Vagina (tissue), 2 donors: ENCODE data around the gene KLHDC8A. TPM values are rescaled to one million over a fixed set of nuclear protein-coding genes. Genes with fewer than 3 reads are reported as not detected.
A peak's percentile ranks its signal among the peaks of the same experiment; 100 is the strongest.

ENCODE experiments used
- DNase-seq, 2 donors: peaks; one replicate each; pipeline ENCODE4 v3.0.0-alpha.2; 2017; ENCODE audit errors: extremely low spot score in 2 of 2
- H3K27ac ChIP-seq: fragments of 200-600 bp; sonication (generic); one replicate; pipeline ENCODE4 v1.5.1; 2019
- H3K27me3 ChIP-seq: fragments of 200-600 bp; sonication (generic); one replicate; pipeline ENCODE4 v1.5.1; 2019
- H3K36me3 ChIP-seq, 2 donors: fragments of 200-600 bp; sonication (generic); one replicate each; pipeline ENCODE4 v1.5.1; 2017 to 2019
- H3K4me1 ChIP-seq: fragments of 200-600 bp; sonication (generic); one replicate; pipeline ENCODE4 v1.5.1; 2019
- H3K4me3 ChIP-seq, 2 donors: fragments of 200-600 bp; sonication (generic); 1 replicate in 1 of 2; 2 replicates in 1 of 2; pipeline ENCODE4 v1.5.1; 2016 to 2019
- H3K9me3 ChIP-seq: fragments of 200-600 bp; sonication (generic); one replicate; pipeline ENCODE4 v1.5.1; 2019
- POLR2A ChIP-seq, 2 donors: fragments of 450-650 bp; IDR thresholded peaks; one replicate each; pipeline ENCODE4 v1.6.1; 2017; ENCODE audit warnings: antibody characterized with exemption in 2 of 2, mild to moderate bottlenecking in 2 of 2, moderate library complexity in 2 of 2
- POLR2AphosphoS5 ChIP-seq, 2 donors: sonication (generic); formaldehyde crosslinking; IDR thresholded peaks; one replicate each; pipeline ENCODE4 v1.9.0; 2017; ENCODE audit warnings: antibody characterized with exemption in 2 of 2, mild to moderate bottlenecking in 2 of 2, low read depth in 1 of 2; ENCODE audit not compliant: insufficient read depth in 1 of 2
- intact Hi-C: fragments of 100-400 bp; cut with DNase I; formaldehyde crosslinking; loops from one replicate; pipeline ENCODE4 v1.15.1; 2023
- total RNA-seq: library from RNA; depleted of rRNA; stranded (reverse); fragments of >200 nt; gene quantifications from one replicate; pipeline ENCODE4 v1.2.3, GENCODE V29; 2016
- TF ChIP-seq, protein P1 (sequence below), 3 experiments: fragments of 450-650 bp in 2 of 3; fragments of 200-600 bp in 1 of 3; sonication (generic) in 1 of 3; IDR thresholded peaks; one replicate each; pipeline ENCODE4 v1.5.1; 2017 to 2019; ENCODE audit warnings: antibody characterized with exemption in 3 of 3, mild to moderate bottlenecking in 2 of 3, moderate library complexity in 2 of 3

KLHDC8A gene
- total RNA-seq, 1 donor from 2014 or later, result not detected

- H3K9me3 ChIP-seq, result no peaks in the 10 kb centered on the region
- intact Hi-C loops, result no loop called here
- H3K36me3 ChIP-seq, result no peaks in the 10 kb centered on the region
- no peaks in the 10 kb centered on the region for H3K27me3 ChIP-seq
- H3K27ac ChIP-seq, result no peak overlapping the region
- H3K4me3 ChIP-seq, result no peak overlapping the region
- no peaks in the 10 kb centered on the region for H3K4me1 ChIP-seq
- TF ChIP-seq, protein P1, sequence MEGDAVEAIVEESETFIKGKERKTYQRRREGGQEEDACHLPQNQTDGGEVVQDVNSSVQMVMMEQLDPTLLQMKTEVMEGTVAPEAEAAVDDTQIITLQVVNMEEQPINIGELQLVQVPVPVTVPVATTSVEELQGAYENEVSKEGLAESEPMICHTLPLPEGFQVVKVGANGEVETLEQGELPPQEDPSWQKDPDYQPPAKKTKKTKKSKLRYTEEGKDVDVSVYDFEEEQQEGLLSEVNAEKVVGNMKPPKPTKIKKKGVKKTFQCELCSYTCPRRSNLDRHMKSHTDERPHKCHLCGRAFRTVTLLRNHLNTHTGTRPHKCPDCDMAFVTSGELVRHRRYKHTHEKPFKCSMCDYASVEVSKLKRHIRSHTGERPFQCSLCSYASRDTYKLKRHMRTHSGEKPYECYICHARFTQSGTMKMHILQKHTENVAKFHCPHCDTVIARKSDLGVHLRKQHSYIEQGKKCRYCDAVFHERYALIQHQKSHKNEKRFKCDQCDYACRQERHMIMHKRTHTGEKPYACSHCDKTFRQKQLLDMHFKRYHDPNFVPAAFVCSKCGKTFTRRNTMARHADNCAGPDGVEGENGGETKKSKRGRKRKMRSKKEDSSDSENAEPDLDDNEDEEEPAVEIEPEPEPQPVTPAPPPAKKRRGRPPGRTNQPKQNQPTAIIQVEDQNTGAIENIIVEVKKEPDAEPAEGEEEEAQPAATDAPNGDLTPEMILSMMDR (IDR thresholded peaks at IDR 0.05), result no peak
- TF ChIP-seq POLR2AphosphoS5 (IDR thresholded peaks at IDR 0.05; ENCODE audit: insufficient read depth in 1 of 2, low read depth in 1 of 2) (no peak), POLR2A (IDR thresholded peaks at IDR 0.05) (no peak)
- DNase-seq, result no peak
Measured at GRCh38 chr1:205330150-205330549, 26.6 kb downstream of the KLHDC8A start.

DNA sequence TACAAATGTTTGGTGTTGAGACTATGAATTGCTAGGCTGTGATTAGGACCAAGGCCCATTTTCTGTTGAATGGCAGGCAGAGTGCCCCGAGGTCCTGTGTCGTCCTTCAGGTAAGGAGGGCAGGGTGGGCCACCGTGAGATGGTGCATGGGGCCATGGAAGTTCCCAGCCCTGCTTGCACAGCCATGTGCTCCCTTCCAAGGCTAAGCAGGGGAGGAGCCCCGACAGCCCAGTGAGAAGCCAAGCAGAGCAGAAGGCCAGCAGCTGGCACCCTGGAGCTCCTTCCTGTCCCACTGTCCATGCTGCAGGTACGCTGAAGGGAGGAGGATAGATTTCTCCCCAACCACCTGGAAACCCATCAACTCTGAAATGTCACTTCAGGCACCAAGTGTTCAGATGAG is 27.0 kb downstream of the KLHDC8A start:
- no peaks in the 10 kb centered on the region for H3K4me1 ChIP-seq
- H3K27ac ChIP-seq, result no peak overlapping the region
- DNase-seq, result no peak
- no peaks in the 10 kb centered on the region for H3K36me3 ChIP-seq
- no peak overlapping the region for H3K4me3 ChIP-seq
- H3K9me3 ChIP-seq, result no peaks in the 10 kb centered on the region
- TF ChIP-seq, protein P1 (IDR thresholded peaks at IDR 0.05), result no peak
- no peak for TF ChIP-seq POLR2A (IDR thresholded peaks at IDR 0.05)
- no peak for TF ChIP-seq POLR2AphosphoS5 (IDR thresholded peaks at IDR 0.05; ENCODE audit: insufficient read depth in 1 of 2, low read depth in 1 of 2)
- H3K27me3 ChIP-seq, result no peaks in the 10 kb centered on the region
- intact Hi-C loops, result loop anchor here (5.0 kb wide), 1 partner anchor 57 kb away; no protein-coding TSS in a partner anchor

- H3K4me1 ChIP-seq, result no peaks in the 10 kb centered on the region
- no peaks in the 10 kb centered on the region for H3K9me3 ChIP-seq
- no peaks in the 10 kb centered on the region for H3K27me3 ChIP-seq
- TF ChIP-seq, protein P1 (IDR thresholded peaks at IDR 0.05), result no peak
- TF ChIP-seq POLR2A (IDR thresholded peaks at IDR 0.05) (no peak), POLR2AphosphoS5 (IDR thresholded peaks at IDR 0.05; ENCODE audit: insufficient read depth in 1 of 2, low read depth in 1 of 2) (no peak)
- no peak overlapping the region for H3K27ac ChIP-seq
- no peak overlapping the region for H3K4me3 ChIP-seq
- intact Hi-C loops, result loop anchor here (5.0 kb wide), 1 partner anchor 56 kb away; no protein-coding TSS in a partner anchor
- H3K36me3 ChIP-seq, result no peaks in the 10 kb centered on the region
- no peak for DNase-seq
Measured at GRCh38 chr1:205328476-205328875, 28.2 kb downstream of the KLHDC8A start.

DNA sequence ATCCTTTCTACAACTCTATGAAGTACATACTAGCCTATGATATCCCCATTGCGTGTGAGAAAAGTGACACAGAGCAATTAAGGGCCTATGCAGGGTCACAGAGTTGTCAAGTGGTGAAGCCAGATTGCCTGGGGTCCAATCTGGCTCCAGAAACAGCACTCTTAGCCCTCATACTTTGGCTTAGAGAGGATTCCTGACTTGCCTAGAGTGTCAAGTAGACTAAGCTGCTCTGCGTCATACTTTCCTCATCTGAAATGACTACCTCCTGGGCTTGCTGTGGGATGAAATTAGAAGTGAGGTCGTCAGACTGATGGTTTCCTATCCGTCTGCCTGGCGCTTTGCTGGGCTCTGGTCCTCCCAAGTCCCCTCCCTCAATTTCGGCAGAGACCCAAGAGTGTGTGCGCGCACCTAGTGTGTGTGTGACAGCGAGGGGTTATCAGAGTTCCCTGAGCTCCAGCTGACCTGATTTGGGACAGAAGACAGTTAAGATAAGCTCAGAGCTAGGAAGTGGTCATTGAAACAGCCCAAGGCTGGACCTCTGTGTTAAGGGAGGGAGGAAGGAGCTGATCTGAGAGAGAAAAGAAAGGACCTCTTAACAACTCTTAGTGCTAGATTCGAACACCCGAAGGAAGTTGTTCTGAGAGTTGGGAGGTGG is 29.8 kb downstream of the KLHDC8A start:
- DNase-seq, result no peak
- intact Hi-C loops, result loop anchor here (5.0 kb wide), 1 partner anchor 55 kb away; no protein-coding TSS in a partner anchor
- H3K9me3 ChIP-seq, result no peaks in the 10 kb centered on the region
- no peak overlapping the region for H3K27ac ChIP-seq
- H3K36me3 ChIP-seq, result no peaks in the 10 kb centered on the region
- H3K27me3 ChIP-seq, result no peaks in the 10 kb centered on the region
- H3K4me1 ChIP-seq, result no peaks in the 10 kb centered on the region
- H3K4me3 ChIP-seq, result no peak overlapping the region
- TF ChIP-seq, protein P1 (IDR thresholded peaks at IDR 0.05), result no peak
- TF ChIP-seq POLR2AphosphoS5 (IDR thresholded peaks at IDR 0.05; ENCODE audit: insufficient read depth in 1 of 2, low read depth in 1 of 2) (no peak), POLR2A (IDR thresholded peaks at IDR 0.05) (no peak)

GRCh38 chr1:205325334-205325884 is 31.3 kb downstream of the KLHDC8A start:
- Histone ChIP-seq H3K27me3 (no peaks in the 10 kb centered on the region), H3K4me3 (no peak overlapping the region), H3K4me1 (peaks cover 7% of the 10 kb centered on the region), H3K9me3 (no peaks in the 10 kb centered on the region), H3K36me3 (no peaks in the 10 kb centered on the region), H3K27ac (no peak overlapping the region)
- TF ChIP-seq, protein P1 (IDR thresholded peaks at IDR 0.05), result peak; percentile 68 to 80 (median 72)
- TF ChIP-seq POLR2A (IDR thresholded peaks at IDR 0.05), result no peak
- DNase-seq, result no peak
- intact Hi-C loops, result loop anchor here (5.0 kb wide), 1 partner anchor 53 kb away; no protein-coding TSS in a partner anchor
